D721Med (cell line): Measurements from ENCODE around the gene GTPBP8.

Experiments
- DNase-seq: peaks from one replicate; pipeline ENCODE4 v3.0.0; 2011; ENCODE audit warnings: low spot score; ENCODE audit not compliant: insufficient read length
- FAIRE-seq: peaks from 2 replicates; lab custom pipeline; 2011; peaks lifted over from hg19 to GRCh38; lab: Jason Lieb, UNC
- TF ChIP-seq, protein P1 (sequence below): IDR thresholded peaks from 2 replicates; pipeline ENCODE4 v1.5.1; 2012; ENCODE audit warnings: mild to moderate bottlenecking, control low read depth; ENCODE audit not compliant: insufficient read depth; ENCODE audit errors: missing control alignments

GTPBP8 gene

DNA sequence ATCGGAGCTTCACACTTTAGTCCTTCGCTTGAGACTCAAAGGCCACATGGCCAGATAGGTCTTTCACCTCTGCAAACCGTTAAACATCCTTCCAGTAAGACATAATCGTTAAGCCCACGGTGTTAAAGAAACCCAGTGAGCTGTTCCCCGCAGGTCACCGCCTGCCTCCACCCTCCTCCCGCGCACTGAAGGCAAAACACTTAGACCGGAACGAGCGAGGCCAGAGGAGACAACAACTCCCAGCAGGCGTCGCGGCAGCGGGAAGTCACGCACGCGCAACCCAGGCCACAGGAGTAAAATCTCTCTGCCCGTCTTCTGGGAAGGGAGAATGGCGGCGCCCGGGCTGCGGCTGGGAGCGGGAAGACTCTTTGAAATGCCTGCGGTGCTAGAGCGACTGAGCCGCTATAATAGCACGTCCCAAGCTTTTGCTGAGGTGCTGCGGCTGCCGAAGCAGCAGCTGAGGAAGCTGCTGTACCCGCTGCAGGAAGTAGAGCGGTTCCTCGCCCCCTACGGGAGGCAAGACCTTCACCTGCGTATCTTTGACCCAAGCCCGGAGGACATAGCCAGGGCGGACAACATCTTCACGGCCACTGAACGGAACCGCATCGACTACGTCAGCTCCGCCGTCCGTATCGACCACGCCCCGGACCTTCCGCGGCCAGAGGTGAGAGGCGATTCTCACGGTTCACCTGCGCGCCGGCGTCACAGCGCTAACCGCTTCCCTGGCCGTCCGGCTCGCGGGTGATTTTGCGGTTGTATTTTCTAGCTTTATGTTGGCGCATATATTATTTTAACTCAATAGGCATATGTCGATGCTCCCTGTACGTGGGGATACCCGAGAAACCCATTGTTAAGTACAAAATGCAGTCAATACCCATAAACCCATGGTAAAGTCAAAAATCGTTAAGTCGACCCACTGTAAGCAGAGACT lies at the start of gene GTPBP8:
GTPBP8 (plus strand) TSS at position 313 of the 931 bp plus-strand sequence; CDS start at position 329, 16 bp downstream.
- DNase-seq: peak; percentile 40
- TF ChIP-seq, protein P1, sequence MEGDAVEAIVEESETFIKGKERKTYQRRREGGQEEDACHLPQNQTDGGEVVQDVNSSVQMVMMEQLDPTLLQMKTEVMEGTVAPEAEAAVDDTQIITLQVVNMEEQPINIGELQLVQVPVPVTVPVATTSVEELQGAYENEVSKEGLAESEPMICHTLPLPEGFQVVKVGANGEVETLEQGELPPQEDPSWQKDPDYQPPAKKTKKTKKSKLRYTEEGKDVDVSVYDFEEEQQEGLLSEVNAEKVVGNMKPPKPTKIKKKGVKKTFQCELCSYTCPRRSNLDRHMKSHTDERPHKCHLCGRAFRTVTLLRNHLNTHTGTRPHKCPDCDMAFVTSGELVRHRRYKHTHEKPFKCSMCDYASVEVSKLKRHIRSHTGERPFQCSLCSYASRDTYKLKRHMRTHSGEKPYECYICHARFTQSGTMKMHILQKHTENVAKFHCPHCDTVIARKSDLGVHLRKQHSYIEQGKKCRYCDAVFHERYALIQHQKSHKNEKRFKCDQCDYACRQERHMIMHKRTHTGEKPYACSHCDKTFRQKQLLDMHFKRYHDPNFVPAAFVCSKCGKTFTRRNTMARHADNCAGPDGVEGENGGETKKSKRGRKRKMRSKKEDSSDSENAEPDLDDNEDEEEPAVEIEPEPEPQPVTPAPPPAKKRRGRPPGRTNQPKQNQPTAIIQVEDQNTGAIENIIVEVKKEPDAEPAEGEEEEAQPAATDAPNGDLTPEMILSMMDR: no peak
- no peak for FAIRE-seq

DNA sequence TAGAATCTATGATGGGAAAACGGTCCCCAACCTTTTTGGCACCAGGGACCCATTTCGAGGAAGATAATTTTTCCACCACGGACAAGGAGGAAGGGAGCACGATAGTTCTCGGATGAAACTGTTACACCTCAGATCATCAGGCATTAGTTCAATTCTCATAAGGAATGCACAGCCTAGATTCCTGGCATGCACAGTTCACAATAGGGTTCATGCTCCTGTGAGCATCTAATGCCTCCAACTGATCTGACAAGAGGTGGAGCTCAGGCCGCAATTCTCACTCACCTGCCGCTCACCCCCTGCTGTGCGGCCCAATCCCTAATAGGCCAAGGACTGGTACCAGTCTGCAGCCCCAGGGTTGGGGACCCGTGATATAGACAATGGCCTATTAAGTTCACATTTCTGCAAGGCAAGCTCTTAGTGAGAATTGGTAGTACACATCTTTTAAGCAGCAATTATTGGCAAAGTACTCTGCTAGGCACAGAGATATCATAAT lies 42.4 kb upstream of the GTPBP8 start:
- FAIRE-seq (no peak), DNase-seq (no peak)
- TF ChIP-seq, protein P1: no peak

GRCh38 chr3:112956351-112956750 lies 34.4 kb upstream of the GTPBP8 start:
- TF ChIP-seq, protein P1: no peak
- FAIRE-seq (no peak), DNase-seq (no peak)

GRCh38 chr3:112958811-112959560 lies 31.8 kb upstream of the GTPBP8 start:
- TF ChIP-seq, protein P1: no peak
- no peak for DNase-seq
- no peak for FAIRE-seq

DNA sequence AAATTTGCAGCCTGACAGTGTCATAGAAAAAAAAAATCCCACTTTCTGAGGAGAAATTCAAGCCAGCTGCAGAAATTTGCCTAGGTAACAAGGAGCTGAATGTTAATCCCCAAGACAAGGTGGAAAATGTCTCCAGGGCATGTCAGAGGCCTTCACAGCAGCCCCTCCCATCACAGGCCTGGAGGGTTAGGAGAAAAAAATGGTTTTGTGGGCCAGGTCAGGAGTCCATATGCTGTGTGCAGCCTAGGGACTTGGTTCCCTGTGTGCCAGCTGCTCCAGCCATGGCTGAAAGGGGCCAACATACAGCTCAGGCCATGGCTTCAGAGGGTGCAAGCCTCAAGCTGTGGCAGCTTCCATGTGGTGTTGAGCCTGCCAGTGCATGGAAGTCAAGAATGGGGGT lies 27.1 kb upstream of the GTPBP8 start:
- DNase-seq (no peak), FAIRE-seq (no peak)
- TF ChIP-seq, protein P1: no peak

DNA sequence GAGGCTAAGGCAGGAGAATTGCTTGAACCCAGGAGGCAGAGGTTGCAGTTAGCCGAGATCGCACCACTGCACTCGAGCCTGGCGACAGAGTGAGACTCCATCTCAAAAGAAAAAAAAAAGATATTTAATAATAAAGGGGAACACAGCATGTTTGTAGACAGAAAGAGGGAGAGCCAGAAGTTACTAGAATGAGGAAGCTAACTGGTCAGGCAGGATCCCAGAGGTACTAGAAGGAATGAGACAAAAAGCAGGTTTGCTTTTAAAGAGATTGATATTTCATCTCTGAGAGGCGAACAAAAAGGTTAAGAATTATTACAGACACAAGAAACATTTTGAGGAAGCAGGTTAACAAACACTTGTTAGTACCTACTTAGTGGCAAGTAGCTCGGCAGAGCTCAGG lies 25.1 kb upstream of the GTPBP8 start:
- TF ChIP-seq, protein P1: no peak
- no peak for DNase-seq
- no peak for FAIRE-seq
